ENCODE measurements around the gene STPG2.

Gene STPG2

GRCh38 chr4:97664741-97665140 lies 478.5 kb downstream of the STPG2 start:
- no peak overlapping the region for H3K4me3 ChIP-seq (ENCODE audit: low read depth, low read length)
- DNase-seq (ENCODE audit: low read depth): no peak
- TF ChIP-seq CTCF (IDR thresholded peaks at IDR 0.05; ENCODE audit: control insufficient read depth, extremely low read depth, insufficient read depth): no peak

GRCh38 chr4:97662133-97662532 lies 481.1 kb downstream of the STPG2 start:
- TF ChIP-seq CTCF (IDR thresholded peaks at IDR 0.05; ENCODE audit: control insufficient read depth, extremely low read depth, insufficient read depth): no peak
- DNase-seq (ENCODE audit: low read depth): no peak
- H3K4me3 ChIP-seq (ENCODE audit: low read depth, low read length): no peak overlapping the region

GRCh38 chr4:97656044-97656720 lies 487.1 kb downstream of the STPG2 start:
- no peak for DNase-seq (ENCODE audit: low read depth)
- H3K4me3 ChIP-seq (ENCODE audit: low read depth, low read length): no peak overlapping the region
- TF ChIP-seq CTCF (IDR thresholded peaks at IDR 0.05; ENCODE audit: control insufficient read depth, extremely low read depth, insufficient read depth): no peak

GRCh38 chr4:97653701-97654100 lies 489.6 kb downstream of the STPG2 start:
- H3K4me3 ChIP-seq (ENCODE audit: low read depth, low read length): no peak overlapping the region
- DNase-seq (ENCODE audit: low read depth): no peak
- no peak for TF ChIP-seq CTCF (IDR thresholded peaks at IDR 0.05; ENCODE audit: control insufficient read depth, extremely low read depth, insufficient read depth)

- H3K4me3 ChIP-seq (ENCODE audit: low read depth, low read length): no peak overlapping the region
- no peak for DNase-seq (ENCODE audit: low read depth)
- TF ChIP-seq CTCF (IDR thresholded peaks at IDR 0.05; ENCODE audit: control insufficient read depth, extremely low read depth, insufficient read depth): no peak
Measured at GRCh38 chr4:97646997-97647396, 496.3 kb downstream of the STPG2 start.

- TF ChIP-seq CTCF (IDR thresholded peaks at IDR 0.05; ENCODE audit: control insufficient read depth, extremely low read depth, insufficient read depth): no peak
- H3K4me3 ChIP-seq (ENCODE audit: low read depth, low read length): no peak overlapping the region
- DNase-seq (ENCODE audit: low read depth): no peak
Measured at GRCh38 chr4:97645071-97645821, 498.0 kb downstream of the STPG2 start.

Measured in LNCaP clone FGC (cell line).